ENCODE measurements around the gene POFUT1.
"Not testable (repeated sequence)": the region's sequence is repeated elsewhere in the genome, so short reads cannot be mapped to it uniquely, and the experiment has no call there.

DNA sequence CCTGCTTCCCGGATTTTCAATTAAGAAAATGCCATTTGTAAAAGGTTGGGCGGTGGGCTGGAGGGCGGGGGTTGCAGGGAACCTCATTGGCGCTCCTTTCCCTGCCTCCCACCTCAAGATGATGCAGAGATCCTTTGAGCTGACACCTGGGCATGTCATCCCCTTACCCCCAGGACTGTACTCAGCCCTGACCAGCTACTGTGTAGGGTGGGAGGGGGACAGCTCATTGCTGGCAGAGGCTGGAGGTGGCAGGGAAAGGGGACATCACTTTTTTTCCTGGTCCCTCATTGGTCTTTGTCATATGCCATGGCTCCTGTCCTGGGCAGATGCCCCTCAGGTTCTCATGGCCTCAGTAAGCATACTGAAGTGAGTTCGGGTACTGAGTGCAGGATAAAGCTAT lies 14.3 kb upstream of the POFUT1 start:
- TF ChIP-seq POLR2A, EP300 (IDR thresholded peaks at IDR 0.05): not testable (repeated sequence)
- TF ChIP-seq, protein P1, sequence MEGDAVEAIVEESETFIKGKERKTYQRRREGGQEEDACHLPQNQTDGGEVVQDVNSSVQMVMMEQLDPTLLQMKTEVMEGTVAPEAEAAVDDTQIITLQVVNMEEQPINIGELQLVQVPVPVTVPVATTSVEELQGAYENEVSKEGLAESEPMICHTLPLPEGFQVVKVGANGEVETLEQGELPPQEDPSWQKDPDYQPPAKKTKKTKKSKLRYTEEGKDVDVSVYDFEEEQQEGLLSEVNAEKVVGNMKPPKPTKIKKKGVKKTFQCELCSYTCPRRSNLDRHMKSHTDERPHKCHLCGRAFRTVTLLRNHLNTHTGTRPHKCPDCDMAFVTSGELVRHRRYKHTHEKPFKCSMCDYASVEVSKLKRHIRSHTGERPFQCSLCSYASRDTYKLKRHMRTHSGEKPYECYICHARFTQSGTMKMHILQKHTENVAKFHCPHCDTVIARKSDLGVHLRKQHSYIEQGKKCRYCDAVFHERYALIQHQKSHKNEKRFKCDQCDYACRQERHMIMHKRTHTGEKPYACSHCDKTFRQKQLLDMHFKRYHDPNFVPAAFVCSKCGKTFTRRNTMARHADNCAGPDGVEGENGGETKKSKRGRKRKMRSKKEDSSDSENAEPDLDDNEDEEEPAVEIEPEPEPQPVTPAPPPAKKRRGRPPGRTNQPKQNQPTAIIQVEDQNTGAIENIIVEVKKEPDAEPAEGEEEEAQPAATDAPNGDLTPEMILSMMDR (IDR thresholded peaks at IDR 0.05) = not testable (repeated sequence)

Measured in gastroesophageal sphincter (tissue), 3 donors.